Left renal pelvis (tissue), 4 donors: ENCODE data around the gene CENPU. TPM values are rescaled to one million over a fixed set of nuclear protein-coding genes. Genes with fewer than 3 reads are reported as not detected.

ENCODE experiments used
- DNase-seq, 4 donors: peaks; one replicate each; pipeline ENCODE4 v3.0.0-alpha.2; 2013; ENCODE audit warnings: low read depth in 4 of 4, low spot score in 3 of 4
- polyA plus RNA-seq, 4 donors: library from polyadenylated mRNA; unstranded; fragments of 120-200 nt; gene quantifications; one replicate each; pipeline ENCODE4 v1.2.1, GENCODE V29; 2013; ENCODE audit not compliant: insufficient read length in 4 of 4

The CENPU gene
- polyA plus RNA-seq, 4 donors: 38.4 to 48.8 (median 42.8) TPM

- DNase-seq: no peak
Observed at GRCh38 chr4:184715526-184715925, 18.4 kb downstream of the CENPU start.

- DNase-seq: no peak
Observed at GRCh38 chr4:184713887-184714286, 20.0 kb downstream of the CENPU start.

GRCh38 chr4:184712322-184712721 is 21.6 kb downstream of the CENPU start:
- no peak for DNase-seq

GRCh38 chr4:184706453-184706852 is 27.4 kb downstream of the CENPU start:
- no peak for DNase-seq

- no peak for DNase-seq
Observed at GRCh38 chr4:184705692-184706091, 28.2 kb downstream of the CENPU start.

GRCh38 chr4:184702114-184702513 is 31.8 kb downstream of the CENPU start:
- DNase-seq: no peak

- DNase-seq: no peak
Observed at GRCh38 chr4:184699941-184700340, 34.0 kb downstream of the CENPU start.

- DNase-seq: no peak
Observed at GRCh38 chr4:184697956-184698355, 35.9 kb downstream of the CENPU start.

GRCh38 chr4:184695178-184695896 is 38.6 kb downstream of the CENPU start:
- no peak for DNase-seq

- no peak for DNase-seq
Observed at GRCh38 chr4:184694412-184694956, 39.4 kb downstream of the CENPU start.

- DNase-seq: no peak
Observed at GRCh38 chr4:184693056-184693455, 40.8 kb downstream of the CENPU start.

GRCh38 chr4:184689681-184690080 is 44.2 kb downstream of the CENPU start:
- no peak for DNase-seq

- no peak for DNase-seq
Observed at GRCh38 chr4:184688447-184688846, 45.4 kb downstream of the CENPU start.

- no peak for DNase-seq
Observed at GRCh38 chr4:184688005-184688404, 45.9 kb downstream of the CENPU start.

- no peak for DNase-seq
Observed at GRCh38 chr4:184684491-184685189, 49.3 kb downstream of the CENPU start.

GRCh38 chr4:184681916-184682315 is 52.0 kb downstream of the CENPU start:
- no peak for DNase-seq

GRCh38 chr4:184680698-184681097 is 53.2 kb downstream of the CENPU start:
- no peak for DNase-seq

- no peak for DNase-seq
Observed at GRCh38 chr4:184675821-184676492, 57.9 kb downstream of the CENPU start.

GRCh38 chr4:184675018-184675417 is 58.9 kb downstream of the CENPU start:
- DNase-seq: no peak

GRCh38 chr4:184674011-184674410 is 59.9 kb downstream of the CENPU start:
- DNase-seq: no peak

- no peak for DNase-seq
Observed at GRCh38 chr4:184672741-184673140, 61.2 kb downstream of the CENPU start.
